K562 (cell line): ENCODE results near the gene CORO2A. TPM values are rescaled to one million over a fixed set of nuclear protein-coding genes. Genes with fewer than 3 reads are reported as not detected.

Experiments
- ATAC-seq: fragments of 200-7000 bp; cut with Tn5 transposase; 3 replicates; pipeline ENCODE4 v1.9.1; 2020; ENCODE audit warnings: moderate library complexity
- BruUV-seq: library from RNA; stranded (reverse); fragments of 400-500 nt; replicated peaks from 2 replicates; lab custom pipeline; 2021; lab: Mats Ljungman, UMichigan
- CTCF ChIA-PET: fragments of 300-600 bp; formaldehyde crosslinking; extraction: SDS; loops from one replicate; lab custom pipeline; 2021; ENCODE audit warnings: low intra/inter-chr PET ratio; lab: Yijun Ruan, JAX
- POLR2A ChIA-PET: fragments of 300-600, 350-650 bp; sonication (Branson Sonifier 250); formaldehyde crosslinking; extraction: SDS; loops from one replicate; lab custom pipeline; 2021; ENCODE audit warnings: antibody characterized with exemption, inconsistent platforms; lab: Yijun Ruan, JAX
- DNase-seq, 4 experiments: peaks; one replicate each; pipeline versions ENCODE4 v3.0.0 to v3.0.0-alpha.2; 2011 to 2018; ENCODE audit warnings: low spot score in 3 of 4, mixed read lengths in 3 of 4; ENCODE audit errors: extremely low read depth in 1 of 4
- FAIRE-seq: peaks from 2 replicates; lab custom pipeline; 2011; peaks lifted over from hg19 to GRCh38; lab: Jason Lieb, UNC
- H2AFZ ChIP-seq: 2 replicates; pipeline ENCODE4 v1.6.0; 2011; ENCODE audit warnings: low read depth, low read length, control low read depth, inconsistent platforms
- H3K27ac ChIP-seq: fragments of 200-600 bp; 3 replicates; pipeline ENCODE4 v1.8.0; 2011; ENCODE audit warnings: low read depth, mild to moderate bottlenecking, control low read depth, inconsistent platforms, low read length, moderate library complexity, mixed read lengths; ENCODE audit errors: extremely low read depth
- H3K27me3 ChIP-seq, 2 experiments: fragments of 300-600 bp in 1 of 2; 2 replicates in 1 of 2; 3 replicates in 1 of 2; pipeline versions ENCODE4 v1.6.0 to v1.8.0; 2011; ENCODE audit warnings: inconsistent platforms in 2 of 2, low read length in 2 of 2, mild to moderate bottlenecking in 1 of 2, mixed read lengths in 1 of 2, moderate library complexity in 1 of 2; ENCODE audit not compliant: control insufficient read depth in 2 of 2, insufficient read depth in 2 of 2
- H3K36me3 ChIP-seq: fragments of 300-600 bp; 3 replicates; pipeline ENCODE4 v1.8.0; 2011; ENCODE audit warnings: mild to moderate bottlenecking, low read length, inconsistent platforms; ENCODE audit not compliant: control insufficient read depth, insufficient read depth
- H3K4me1 ChIP-seq, 2 experiments: fragments of 200-600 bp in 1 of 2; replicated peaks in 1 of 2; 2 replicates in 1 of 2; 3 replicates in 1 of 2; pipeline versions ENCODE4 v1.5.1 to v1.8.0; 2011; ENCODE audit warnings: inconsistent platforms in 2 of 2, low read length in 2 of 2, mild to moderate bottlenecking in 1 of 2, mixed read lengths in 1 of 2, moderate library complexity in 1 of 2; ENCODE audit not compliant: control insufficient read depth in 2 of 2, insufficient read depth in 2 of 2
- H3K4me2 ChIP-seq: 2 replicates; pipeline ENCODE4 v1.6.1; 2011; ENCODE audit warnings: low read length, control low read depth, inconsistent platforms, mixed read lengths; ENCODE audit not compliant: insufficient read depth
- H3K4me3 ChIP-seq: fragments of 200-600 bp; sonication (generic), shearing (Covaris generic); 2 replicates; pipeline ENCODE4 v1.5.1; 2016; ENCODE audit warnings: control low read depth, inconsistent platforms
- H3K79me2 ChIP-seq: fragments of 200-600 bp; 3 replicates; pipeline ENCODE4 v1.8.0; 2011; ENCODE audit warnings: low read length, inconsistent platforms; ENCODE audit not compliant: control insufficient read depth, insufficient read depth
- H3K9ac ChIP-seq, 2 experiments: 2 replicates each; pipeline versions ENCODE4 v1.6.0 to v1.6.1; 2011; ENCODE audit warnings: low read depth in 2 of 2, low read length in 2 of 2, control low read depth in 1 of 2, inconsistent platforms in 1 of 2, mild to moderate bottlenecking in 1 of 2, mixed read lengths in 1 of 2; ENCODE audit not compliant: insufficient read depth in 1 of 2
- H3K9me1 ChIP-seq: one replicate; pipeline ENCODE4 v1.6.0; 2011; ENCODE audit warnings: inconsistent platforms, mild to moderate bottlenecking, low read length, moderate library complexity; ENCODE audit not compliant: control insufficient read depth, insufficient read depth
- H3K9me3 ChIP-seq: replicated peaks from 2 replicates; pipeline ENCODE4 v1.5.1; 2011; ENCODE audit warnings: low read depth, low read length, inconsistent platforms; ENCODE audit not compliant: control insufficient read depth, insufficient read depth
- H4K20me1 ChIP-seq: replicated peaks from 2 replicates; pipeline ENCODE4 v1.6.1; 2011; ENCODE audit warnings: low read length, inconsistent platforms, mixed read lengths; ENCODE audit not compliant: control insufficient read depth, insufficient read depth
- CBFB ChIP-seq: sonication (generic); formaldehyde crosslinking; IDR thresholded peaks from 2 replicates; pipeline ENCODE4 v1.4.0; 2020; ENCODE audit warnings: mild to moderate bottlenecking, missing genetic modification reagents
- CEBPB ChIP-seq: fragments of 450-650 bp; IDR thresholded peaks from 2 replicates; pipeline ENCODE4 v1.6.1; 2016; ENCODE audit warnings: missing genetic modification characterization, missing compliant biosample characterization
- HDAC2 ChIP-seq: fragments of 450-650 bp; IDR thresholded peaks from 2 replicates; pipeline ENCODE4 v1.6.1; 2016; ENCODE audit warnings: mild to moderate bottlenecking
- HINFP ChIP-seq: fragments of 450-650 bp; conservative IDR thresholded peaks from 2 replicates; pipeline ENCODE4 v1.6.1; 2016; ENCODE audit warnings: missing genetic modification characterization, low read depth, mild to moderate bottlenecking, control low read depth, missing compliant biosample characterization
- POLR2G ChIP-seq: fragments of 200-400 bp; formaldehyde crosslinking; IDR thresholded peaks from 2 replicates; pipeline ENCODE4 v1.6.1; 2017; ENCODE audit warnings: low read depth, mild to moderate bottlenecking, antibody characterized with exemption, low read length, moderate library complexity
- PRMT5 ChIP-seq: sonication (generic); formaldehyde crosslinking; IDR thresholded peaks from 2 replicates; pipeline ENCODE4 v1.5.0; 2020; ENCODE audit warnings: missing genetic modification reagents
- THAP7 ChIP-seq: fragments of 250-450 bp; sonication (Bioruptor Pico); IDR thresholded peaks from 2 replicates; pipeline ENCODE4 v1.5.0; 2021
- ZNF146 ChIP-seq: IDR thresholded peaks from one replicate; pipeline ENCODE4 v1.6.1; 2018; ENCODE audit warnings: missing compliant biosample characterization; ENCODE audit not compliant: unreplicated experiment
- ZNF398 ChIP-seq: fragments of 250-450 bp; sonication (Bioruptor Pico); IDR thresholded peaks from 2 replicates; pipeline ENCODE4 v1.8.0; 2021; ENCODE audit warnings: moderate library complexity, mild to moderate bottlenecking, inconsistent platforms
- ZNF41 ChIP-seq: fragments of 250-450 bp; sonication (Bioruptor Pico); conservative IDR thresholded peaks from 2 replicates; pipeline ENCODE4 v1.4.0; 2020; ENCODE audit warnings: mild to moderate bottlenecking
- ZNF584 ChIP-seq: fragments of 200-800 bp; sonication (Bioruptor generic); IDR thresholded peaks from 2 replicates; pipeline ENCODE4 v1.6.1; 2016; ENCODE audit warnings: low read depth, mild to moderate bottlenecking, missing genetic modification characterization, missing compliant biosample characterization
- WGBS: fragments of 100-300 bp; shearing (Covaris generic); methylation state at CpG from one replicate; pipeline ENCODE4 v1.1.6; 2016; ENCODE audit warnings: low coverage, mixed read lengths; ENCODE audit not compliant: insufficient coverage; ENCODE audit errors: missing lambda C conversion rate; 5-methylcytosine and 5-hydroxymethylcytosine counted together
- in situ Hi-C: fragments of 300-500 bp; cut with MboI; formaldehyde crosslinking; loops from 4 replicates; pipeline ENCODE4 v1.15.0; 2018; ENCODE audit warnings: inconsistent platforms, mixed read lengths
- intact Hi-C: fragments of 100-400 bp; cut with micrococcal nuclease; formaldehyde crosslinking; loops from 2 replicates; pipeline ENCODE4 v1.14.2; 2022
- polyA plus RNA-seq, 8 experiments: library from polyadenylated mRNA; depleted of rRNA in 4 of 8; stranded (reverse) in 5 of 8; unstranded in 3 of 8; fragments of >200 nt; fragmentation: Nextera tagmentation in 2 of 8; fragmentation: Illumina TruSeq in 1 of 8; extraction: Ambion mirVana in 2 of 8; extraction: Trizol in 1 of 8; gene quantifications; 2 replicates each; pipeline versions ENCODE4 v1.2.1 to v1.2.3, GENCODE V29; 2011 to 2014; ENCODE audit warnings: inconsistent platforms in 1 of 8, missing spikeins in 1 of 8
- total RNA-seq, 7 experiments: library from RNA; depleted of rRNA in 6 of 7; stranded (reverse); fragments of >200 nt in 6 of 7; fragmentation: Illumina TruSeq in 2 of 7; extraction: Trizol in 2 of 7; gene quantifications; 2 replicates each; pipeline versions ENCODE4 v1.2.1 to v1.2.3, GENCODE V29; 2011 to 2021; ENCODE audit warnings: low replicate concordance in 1 of 7

CORO2A gene
- total and polyA plus RNA-seq, 9 of the 15 experiments (the other 6 are each of a cell fraction or from before 2014, with no cell fraction given) = 9.5 to 26.6 (median 18.0) TPM

GRCh38 chr9:98222885-98223691 is 30.7 kb upstream of the CORO2A start:
- DNase-seq = no peak
- Histone ChIP-seq H3K9me1 (no peaks in the 10 kb centered on the region), H3K79me2 (no peaks in the 10 kb centered on the region), H3K9ac (no peak overlapping the region; a peak in 1 of 4 replicates), H3K27ac (no peak overlapping the region), H3K4me3 (no peak overlapping the region), H3K4me2 (no peak overlapping the region), H3K27me3 (no peaks in the 10 kb centered on the region), H3K36me3 (peaks cover 36% of the 10 kb centered on the region; the same call in 2 of the 3 replicates), H2AFZ (no peak overlapping the region), H4K20me1 (no peaks in the 10 kb centered on the region), H3K9me3 (no peaks in the 10 kb centered on the region), H3K4me1 (peaks cover 17 to 24% of the 10 kb centered on the region in 2 experiments; a peak in 4 of 5 replicates)
- ChIA-PET POLR2A (interaction anchor here (0.9 to 2.1 kb wide), 2 partner anchors 9 to 12 kb away, joined by 3 to 9 read pairs; no protein-coding TSS in a partner anchor), CTCF (no interaction called here)
- FAIRE-seq = no peak
- in situ Hi-C loops = no loop called here
- no peak for ATAC-seq
- intact Hi-C loops = no loop called here
- no TSS peak for BruUV-seq
- 45% methylated on average over 4 of the region's 5 CpGs for WGBS
- no peak for TF ChIP-seq THAP7 (CRISPR knock-in tag)
- TF ChIP-seq ZNF41 (CRISPR knock-in tag) = no peak
- no peak for TF ChIP-seq PRMT5 (CRISPR knock-in tag)
- no peak for TF ChIP-seq CEBPB (tag)
- no peak for TF ChIP-seq HINFP (tag)
- TF ChIP-seq HDAC2 = 0 out of 2 replicates have a peak, but pooled peaks have one; percentile 21
- no peak for TF ChIP-seq ZNF146 (CRISPR knock-in tag)
- TF ChIP-seq POLR2G = no peak
- TF ChIP-seq ZNF584 (CRISPR knock-in tag) = no peak
- TF ChIP-seq CBFB (CRISPR knock-in tag) = no peak
- TF ChIP-seq ZNF398 (CRISPR knock-in tag) = no peak
